ENCODE data around the gene PLCH2.
"Not testable (repeated sequence)": the region's sequence is repeated elsewhere in the genome, so short reads cannot be mapped to it uniquely, and the experiment has no call there.

Gene PLCH2

GRCh38 chr1:2548068-2548589, 72.0 kb downstream of the PLCH2 start:
- DNase-seq = peak; percentile 53 to 90 (median 73)

GRCh38 chr1:2549367-2550029, 73.4 kb downstream of the PLCH2 start:
- not testable (repeated sequence) for DNase-seq

- DNase-seq = not testable (repeated sequence)
Measured at GRCh38 chr1:2550309-2550861, 74.3 kb downstream of the PLCH2 start.

- not testable (repeated sequence) for DNase-seq
Measured at GRCh38 chr1:2551544-2551943, 75.5 kb downstream of the PLCH2 start.

- DNase-seq = no peak
Measured at GRCh38 chr1:2552189-2552588, 76.1 kb downstream of the PLCH2 start.

- DNase-seq = not testable (repeated sequence)
Measured at GRCh38 chr1:2553076-2553475, 77.0 kb downstream of the PLCH2 start.

- DNase-seq = no peak
Measured at GRCh38 chr1:2553871-2554620, 78.0 kb downstream of the PLCH2 start.

- DNase-seq = peak in 2 of 5 experiments; percentile 30 to 71
Measured at GRCh38 chr1:2554621-2555387, 78.7 kb downstream of the PLCH2 start.
